Neural cell (in vitro differentiated cells): ENCODE results near the gene PSMG4. TPM values are rescaled to one million over a fixed set of nuclear protein-coding genes. Genes with fewer than 3 reads are reported as not detected.

Experiments
- H2AFZ ChIP-seq: fragments of 200-600, 300-800 bp; sonication (generic), shearing (Covaris generic); 2 replicates; pipeline ENCODE4 v1.6.0; 2014; ENCODE audit warnings: low read depth, mild to moderate bottlenecking, antibody characterized with exemption, low read length, moderate library complexity
- H3F3A ChIP-seq: fragments of 200-600 bp; shearing (Covaris generic); 2 replicates; pipeline ENCODE4 v1.6.1; 2016; ENCODE audit warnings: mild to moderate bottlenecking, moderate library complexity, mixed read lengths, antibody characterized with exemption, low read length; ENCODE audit not compliant: insufficient read depth, poor library complexity, severe bottlenecking
- H3K27ac ChIP-seq: fragments of 200-600, 300-800 bp; sonication (generic), shearing (Covaris generic); 2 replicates; pipeline ENCODE4 v1.5.1; 2014; ENCODE audit warnings: mild to moderate bottlenecking, low read length, moderate library complexity
- H3K27me3 ChIP-seq: fragments of 300-800, 200-600 bp; sonication (generic), shearing (Covaris generic); 2 replicates; pipeline ENCODE4 v1.6.0; 2014; ENCODE audit warnings: mild to moderate bottlenecking, low read depth, low read length, moderate library complexity; ENCODE audit not compliant: insufficient read depth
- H3K36me3 ChIP-seq: fragments of 300-800, 200-600 bp; sonication (generic), shearing (Covaris generic); 2 replicates; pipeline ENCODE4 v1.5.1; 2014; ENCODE audit warnings: mild to moderate bottlenecking, antibody characterized with exemption, low read length, moderate library complexity; ENCODE audit not compliant: insufficient read depth
- H3K4me2 ChIP-seq: fragments of 300-800, 200-600 bp; sonication (generic), shearing (Covaris generic); 2 replicates; pipeline ENCODE4 v1.6.0; 2014; ENCODE audit warnings: mild to moderate bottlenecking, low read length
- H3K4me3 ChIP-seq: fragments of 300-800, 200-600 bp; sonication (generic), shearing (Covaris generic); 2 replicates; pipeline ENCODE4 v1.5.1; 2014; ENCODE audit warnings: mild to moderate bottlenecking, low read length, moderate library complexity
- H3K79me2 ChIP-seq: fragments of 200-600 bp; shearing (Covaris generic); replicated peaks from 2 replicates; pipeline ENCODE4 v1.6.0; 2014; ENCODE audit warnings: mild to moderate bottlenecking, low read length, moderate library complexity; ENCODE audit not compliant: insufficient read depth
- H3K9ac ChIP-seq: fragments of 300-800, 200-600 bp; sonication (generic), shearing (Covaris generic); 2 replicates; pipeline ENCODE4 v1.6.1; 2016; ENCODE audit warnings: mild to moderate bottlenecking, low read length, mixed read lengths
- H3K9me2 ChIP-seq: fragments of 200-600 bp; shearing (Covaris generic); 2 replicates; pipeline ENCODE4 v1.6.1; 2016; ENCODE audit warnings: mild to moderate bottlenecking, low read length, mixed read lengths; ENCODE audit not compliant: insufficient read depth
- H3K9me3 ChIP-seq: fragments of 200-600, 300-800 bp; sonication (generic), shearing (Covaris generic); 2 replicates; pipeline ENCODE4 v1.6.1; 2016; ENCODE audit warnings: mild to moderate bottlenecking, mixed run types, low read length, moderate library complexity, mixed read lengths
- H4K20me1 ChIP-seq: fragments of 200-600 bp; shearing (Covaris generic); 2 replicates; pipeline ENCODE4 v1.6.1; 2016; ENCODE audit warnings: mild to moderate bottlenecking, mixed run types; ENCODE audit not compliant: insufficient read depth
- EP300 ChIP-seq: fragments of 450-650 bp; conservative IDR thresholded peaks from 2 replicates; pipeline ENCODE4 v1.6.1; 2014; ENCODE audit warnings: antibody characterized with exemption, mild to moderate bottlenecking, moderate library complexity; ENCODE audit not compliant: poor library complexity, severe bottlenecking
- EZH2 ChIP-seq: fragments of 200-600, 300-800 bp; shearing (Covaris generic), sonication (generic); IDR thresholded peaks from 2 replicates; pipeline ENCODE4 v1.6.1; 2014; ENCODE audit warnings: antibody characterized with exemption, low read length, borderline replicate concordance, mild to moderate bottlenecking; ENCODE audit not compliant: insufficient read depth, poor library complexity, severe bottlenecking
- MXI1 ChIP-seq: fragments of 450-650 bp; conservative IDR thresholded peaks from 2 replicates; pipeline ENCODE4 v1.6.1; 2014; ENCODE audit warnings: antibody characterized with exemption, mild to moderate bottlenecking; ENCODE audit not compliant: poor library complexity, severe bottlenecking
- POLR2AphosphoS5 ChIP-seq: IDR thresholded peaks from 2 replicates; pipeline ENCODE4 v1.6.1; 2012
- RAD21 ChIP-seq: fragments of 450-650 bp; conservative IDR thresholded peaks from 2 replicates; pipeline ENCODE4 v1.6.1; 2014; ENCODE audit warnings: antibody characterized with exemption, mild to moderate bottlenecking, moderate library complexity
- SMC3 ChIP-seq: fragments of 450-650 bp; conservative IDR thresholded peaks from 2 replicates; pipeline ENCODE4 v1.6.1; 2014; ENCODE audit warnings: antibody characterized with exemption, mild to moderate bottlenecking, moderate library complexity; ENCODE audit not compliant: poor library complexity
- TAF1 ChIP-seq: IDR thresholded peaks from 2 replicates; pipeline ENCODE4 v1.6.1; 2012; ENCODE audit warnings: low read depth
- polyA plus RNA-seq: library from polyadenylated mRNA; depleted of rRNA; stranded (reverse); fragments of >200 nt; gene quantifications from 2 replicates; pipeline ENCODE4 v1.2.3, GENCODE V29; 2014
- TF ChIP-seq, protein P1 (sequence below): IDR thresholded peaks from 2 replicates; pipeline ENCODE4 v1.6.1; 2012; ENCODE audit warnings: borderline replicate concordance
- TF ChIP-seq, protein P2 (sequence below): fragments of 450-650 bp; IDR thresholded peaks from 2 replicates; pipeline ENCODE4 v1.5.1; 2014; ENCODE audit warnings: antibody characterized with exemption, mild to moderate bottlenecking, moderate library complexity; ENCODE audit not compliant: poor library complexity, severe bottlenecking

The PSMG4 gene
- polyA plus RNA-seq, 1 donor from 2014 or later: 52.0 TPM

DNA sequence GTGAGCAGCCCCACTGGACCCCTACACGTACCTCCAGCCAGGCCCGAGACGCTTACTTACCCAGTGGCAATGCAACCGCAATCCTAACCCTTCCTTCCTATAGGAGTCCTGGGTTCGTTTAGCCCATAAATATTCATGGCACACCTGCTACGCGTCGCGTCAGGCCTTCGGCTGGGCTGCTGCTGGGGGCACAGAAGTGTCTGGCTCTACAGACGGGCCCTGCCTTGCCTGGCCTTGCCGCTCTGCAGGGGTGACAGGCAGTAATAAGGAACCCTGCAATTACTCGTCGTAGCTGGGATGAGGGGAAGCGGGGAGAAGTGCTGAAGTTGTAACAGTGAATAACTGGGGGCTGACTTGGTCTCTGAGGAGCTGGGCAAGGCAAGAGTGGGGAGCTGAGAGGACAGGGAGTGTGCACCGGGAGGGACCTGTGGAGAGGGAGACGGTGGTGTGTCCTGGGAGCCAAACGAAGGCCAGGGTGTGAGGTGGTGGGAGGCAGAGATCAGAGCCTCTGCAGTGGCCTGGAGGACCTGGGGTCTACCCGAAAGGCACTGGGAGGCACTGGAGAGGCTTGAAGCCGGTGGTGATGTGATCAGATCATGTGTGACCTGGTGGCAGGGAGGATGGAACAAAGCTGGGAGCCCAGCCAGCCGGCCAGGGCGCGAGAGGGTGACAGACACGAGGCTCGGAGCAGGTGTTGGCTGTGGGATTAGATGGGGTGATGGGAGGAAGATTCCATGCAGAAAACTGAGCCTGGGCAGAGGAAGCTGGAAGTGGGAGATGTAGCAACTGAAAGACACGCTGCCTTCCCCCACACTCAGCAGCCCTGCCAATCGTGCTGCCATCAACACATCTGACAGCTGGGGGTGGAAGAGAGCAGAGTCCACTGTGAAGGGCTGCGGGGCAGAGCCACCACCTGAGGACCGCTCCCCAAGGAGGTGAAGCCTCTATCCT is 36.4 kb downstream of the PSMG4 start:
- TF ChIP-seq EP300: no peak
- no peak for TF ChIP-seq TAF1
- TF ChIP-seq POLR2AphosphoS5: peak; percentile 29
- TF ChIP-seq MXI1: no peak
- peak; percentile 23 for TF ChIP-seq RAD21
- no peak for TF ChIP-seq EZH2
- no peak for TF ChIP-seq SMC3
- TF ChIP-seq, protein P1, sequence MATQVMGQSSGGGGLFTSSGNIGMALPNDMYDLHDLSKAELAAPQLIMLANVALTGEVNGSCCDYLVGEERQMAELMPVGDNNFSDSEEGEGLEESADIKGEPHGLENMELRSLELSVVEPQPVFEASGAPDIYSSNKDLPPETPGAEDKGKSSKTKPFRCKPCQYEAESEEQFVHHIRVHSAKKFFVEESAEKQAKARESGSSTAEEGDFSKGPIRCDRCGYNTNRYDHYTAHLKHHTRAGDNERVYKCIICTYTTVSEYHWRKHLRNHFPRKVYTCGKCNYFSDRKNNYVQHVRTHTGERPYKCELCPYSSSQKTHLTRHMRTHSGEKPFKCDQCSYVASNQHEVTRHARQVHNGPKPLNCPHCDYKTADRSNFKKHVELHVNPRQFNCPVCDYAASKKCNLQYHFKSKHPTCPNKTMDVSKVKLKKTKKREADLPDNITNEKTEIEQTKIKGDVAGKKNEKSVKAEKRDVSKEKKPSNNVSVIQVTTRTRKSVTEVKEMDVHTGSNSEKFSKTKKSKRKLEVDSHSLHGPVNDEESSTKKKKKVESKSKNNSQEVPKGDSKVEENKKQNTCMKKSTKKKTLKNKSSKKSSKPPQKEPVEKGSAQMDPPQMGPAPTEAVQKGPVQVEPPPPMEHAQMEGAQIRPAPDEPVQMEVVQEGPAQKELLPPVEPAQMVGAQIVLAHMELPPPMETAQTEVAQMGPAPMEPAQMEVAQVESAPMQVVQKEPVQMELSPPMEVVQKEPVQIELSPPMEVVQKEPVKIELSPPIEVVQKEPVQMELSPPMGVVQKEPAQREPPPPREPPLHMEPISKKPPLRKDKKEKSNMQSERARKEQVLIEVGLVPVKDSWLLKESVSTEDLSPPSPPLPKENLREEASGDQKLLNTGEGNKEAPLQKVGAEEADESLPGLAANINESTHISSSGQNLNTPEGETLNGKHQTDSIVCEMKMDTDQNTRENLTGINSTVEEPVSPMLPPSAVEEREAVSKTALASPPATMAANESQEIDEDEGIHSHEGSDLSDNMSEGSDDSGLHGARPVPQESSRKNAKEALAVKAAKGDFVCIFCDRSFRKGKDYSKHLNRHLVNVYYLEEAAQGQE: no peak
- TF ChIP-seq, protein P2, sequence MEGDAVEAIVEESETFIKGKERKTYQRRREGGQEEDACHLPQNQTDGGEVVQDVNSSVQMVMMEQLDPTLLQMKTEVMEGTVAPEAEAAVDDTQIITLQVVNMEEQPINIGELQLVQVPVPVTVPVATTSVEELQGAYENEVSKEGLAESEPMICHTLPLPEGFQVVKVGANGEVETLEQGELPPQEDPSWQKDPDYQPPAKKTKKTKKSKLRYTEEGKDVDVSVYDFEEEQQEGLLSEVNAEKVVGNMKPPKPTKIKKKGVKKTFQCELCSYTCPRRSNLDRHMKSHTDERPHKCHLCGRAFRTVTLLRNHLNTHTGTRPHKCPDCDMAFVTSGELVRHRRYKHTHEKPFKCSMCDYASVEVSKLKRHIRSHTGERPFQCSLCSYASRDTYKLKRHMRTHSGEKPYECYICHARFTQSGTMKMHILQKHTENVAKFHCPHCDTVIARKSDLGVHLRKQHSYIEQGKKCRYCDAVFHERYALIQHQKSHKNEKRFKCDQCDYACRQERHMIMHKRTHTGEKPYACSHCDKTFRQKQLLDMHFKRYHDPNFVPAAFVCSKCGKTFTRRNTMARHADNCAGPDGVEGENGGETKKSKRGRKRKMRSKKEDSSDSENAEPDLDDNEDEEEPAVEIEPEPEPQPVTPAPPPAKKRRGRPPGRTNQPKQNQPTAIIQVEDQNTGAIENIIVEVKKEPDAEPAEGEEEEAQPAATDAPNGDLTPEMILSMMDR: peak; percentile 35
- no peaks in the 10 kb centered on the region for H3K9me3 ChIP-seq
- no peaks in the 10 kb centered on the region for H3K27me3 ChIP-seq
- H3K79me2 ChIP-seq: no peaks in the 10 kb centered on the region
- no peaks in the 10 kb centered on the region for H3K9me2 ChIP-seq
- H3K4me2 ChIP-seq: no peak overlapping the region
- H3F3A ChIP-seq: no peaks in the 10 kb centered on the region
- no peak overlapping the region for H3K27ac ChIP-seq
- peak overlapping the region; percentile 20 for H3K4me3 ChIP-seq
- no peaks in the 10 kb centered on the region for H4K20me1 ChIP-seq
- H2AFZ ChIP-seq: no peak overlapping the region
- H3K9ac ChIP-seq: peak overlapping the region; percentile 7
- H3K36me3 ChIP-seq: no peaks in the 10 kb centered on the region

DNA sequence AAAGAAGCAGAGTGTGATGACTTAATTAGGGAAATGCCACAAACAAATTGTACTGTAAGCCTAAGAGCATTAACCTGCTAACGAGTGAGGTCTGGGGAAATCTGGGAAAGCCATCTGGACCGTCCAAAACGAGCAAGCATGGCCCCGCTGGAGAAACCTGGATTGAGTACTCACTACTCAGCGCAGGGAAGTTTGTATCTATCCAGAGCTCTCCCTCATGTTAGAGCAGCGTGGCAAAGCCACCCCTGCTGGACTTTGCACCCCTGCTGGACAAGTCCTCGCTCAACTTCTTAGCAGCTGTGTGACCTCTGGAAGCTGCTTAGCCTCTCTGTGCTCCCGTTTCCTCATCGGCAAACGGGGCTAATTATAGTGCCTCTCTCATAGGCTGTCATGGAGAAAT is 37.3 kb downstream of the PSMG4 start:
- H3K4me3 ChIP-seq: no peak overlapping the region
- H3K9ac ChIP-seq: no peak overlapping the region
- H3K9me2 ChIP-seq: no peaks in the 10 kb centered on the region
- H3K27me3 ChIP-seq: no peaks in the 10 kb centered on the region
- no peaks in the 10 kb centered on the region for H3K9me3 ChIP-seq
- H3K4me2 ChIP-seq: no peak overlapping the region
- H3K36me3 ChIP-seq: no peaks in the 10 kb centered on the region
- H4K20me1 ChIP-seq: no peaks in the 10 kb centered on the region
- no peaks in the 10 kb centered on the region for H3K79me2 ChIP-seq
- TF ChIP-seq, protein P1: no peak
- TF ChIP-seq EZH2 (no peak), SMC3 (no peak), RAD21 (no peak), MXI1 (no peak), EP300 (no peak), POLR2AphosphoS5 (no peak), TAF1 (no peak)
- TF ChIP-seq, protein P2: no peak
- no peak overlapping the region for H2AFZ ChIP-seq
- H3K27ac ChIP-seq: no peak overlapping the region
- no peaks in the 10 kb centered on the region for H3F3A ChIP-seq
